Panc1 (cell line): ENCODE results near the gene POLR2A. TPM values are rescaled to one million over a fixed set of nuclear protein-coding genes. Genes with fewer than 3 reads are reported as not detected.

Experiments
- ATAC-seq: fragments of 200-7000 bp; cut with Tn5 transposase; 2 replicates; pipeline ENCODE4 v1.9.1; 2020; ENCODE audit warnings: mild to moderate bottlenecking, moderate library complexity
- BruUV-seq: library from RNA; stranded (reverse); fragments of 400-500 nt; replicated peaks from 2 replicates; lab custom pipeline; 2021; lab: Mats Ljungman, UMichigan
- CTCF ChIA-PET: fragments of 300-600 bp; sonication (Branson Sonifier 250); formaldehyde crosslinking; loops from one replicate; lab custom pipeline; 2022; ENCODE audit warnings: antibody characterized with exemption; lab: Charles Lee
- POLR2A ChIA-PET: fragments of 300-600 bp; sonication (Branson Sonifier 250); formaldehyde crosslinking; loops from one replicate; lab custom pipeline; 2022; ENCODE audit warnings: antibody characterized with exemption; lab: Charles Lee
- DNase-seq: peaks from one replicate; pipeline ENCODE4 v3.0.0-alpha.2; 2010; ENCODE audit warnings: low read depth, low spot score
- H3K27ac ChIP-seq: 2 replicates; pipeline ENCODE4 v1.5.1; 2011; ENCODE audit warnings: mild to moderate bottlenecking, low read length, inconsistent platforms
- H3K27me3 ChIP-seq: fragments of 200-500 bp; sonication (Bioruptor generic); 2 replicates; pipeline ENCODE4 v1.6.0; 2014; ENCODE audit warnings: low read length, inconsistent platforms; ENCODE audit not compliant: control insufficient read depth, insufficient read depth
- H3K36me3 ChIP-seq: fragments of 200-500 bp; sonication (Bioruptor generic); 2 replicates; pipeline ENCODE4 v1.5.1; 2014; ENCODE audit warnings: inconsistent platforms, mild to moderate bottlenecking, low read length, moderate library complexity; ENCODE audit not compliant: control insufficient read depth, insufficient read depth
- H3K4me1 ChIP-seq: 2 replicates; pipeline ENCODE4 v1.5.1; 2011; ENCODE audit warnings: inconsistent platforms, mild to moderate bottlenecking, low read length, moderate library complexity; ENCODE audit not compliant: control insufficient read depth, insufficient read depth
- H3K4me3 ChIP-seq, 2 experiments: 2 replicates each; pipeline ENCODE4 v1.5.1; 2011 to 2012; ENCODE audit warnings: low read depth in 2 of 2, low read length in 2 of 2, mild to moderate bottlenecking in 2 of 2, inconsistent platforms in 1 of 2, moderate library complexity in 1 of 2
- H3K9me3 ChIP-seq: fragments of 200-500 bp; sonication (Bioruptor generic); 2 replicates; pipeline ENCODE4 v1.5.1; 2014; ENCODE audit warnings: low read depth, mild to moderate bottlenecking, inconsistent platforms, low read length, moderate library complexity; ENCODE audit not compliant: control insufficient read depth, insufficient read depth
- POLR2AphosphoS5 ChIP-seq: IDR thresholded peaks from 2 replicates; pipeline ENCODE4 v1.6.1; 2012; ENCODE audit warnings: mild to moderate bottlenecking, low read depth, low read length, moderate library complexity
- SIN3A ChIP-seq: IDR thresholded peaks from 2 replicates; pipeline ENCODE4 v1.6.1; 2012; ENCODE audit warnings: low read depth, mild to moderate bottlenecking, low read length, moderate library complexity, borderline replicate concordance; ENCODE audit not compliant: insufficient read depth
- TCF7L2 ChIP-seq: IDR thresholded peaks from 2 replicates; pipeline ENCODE4 v1.6.1; 2011; ENCODE audit warnings: mild to moderate bottlenecking, low read depth, low read length, inconsistent platforms
- in situ Hi-C: cut with HindIII; loops from 2 replicates; pipeline ENCODE4 v1.10.0; 2016; ENCODE audit warnings: low sequenced_read_pairs, low pct_unique_long_range_greater_than_20kb
- intact Hi-C: fragments of 100-400 bp; cut with micrococcal nuclease; formaldehyde crosslinking; loops from one replicate; pipeline ENCODE4 v1.10.0; 2022; ENCODE audit not compliant: unreplicated experiment
- total RNA-seq: library from RNA; stranded (reverse); gene quantifications from one replicate; pipeline ENCODE4 v1.2.1, GENCODE V29; 2021; ENCODE audit not compliant: unreplicated experiment
- TF ChIP-seq, protein P1 (sequence below): fragments of 450-650 bp; IDR thresholded peaks from 2 replicates; pipeline ENCODE4 v1.5.1; 2017; ENCODE audit warnings: mild to moderate bottlenecking
- TF ChIP-seq, protein P2 (sequence below), 2 experiments: IDR thresholded peaks; 2 replicates each; pipeline ENCODE4 v1.6.1; 2011 to 2012; ENCODE audit warnings: low read depth in 2 of 2, control low read depth in 1 of 2, low read length in 1 of 2, mild to moderate bottlenecking in 1 of 2, moderate library complexity in 1 of 2; ENCODE audit not compliant: insufficient read depth in 1 of 2

Gene POLR2A
- total RNA-seq, 1 experiment from 2014 or later: 181 TPM

DNA sequence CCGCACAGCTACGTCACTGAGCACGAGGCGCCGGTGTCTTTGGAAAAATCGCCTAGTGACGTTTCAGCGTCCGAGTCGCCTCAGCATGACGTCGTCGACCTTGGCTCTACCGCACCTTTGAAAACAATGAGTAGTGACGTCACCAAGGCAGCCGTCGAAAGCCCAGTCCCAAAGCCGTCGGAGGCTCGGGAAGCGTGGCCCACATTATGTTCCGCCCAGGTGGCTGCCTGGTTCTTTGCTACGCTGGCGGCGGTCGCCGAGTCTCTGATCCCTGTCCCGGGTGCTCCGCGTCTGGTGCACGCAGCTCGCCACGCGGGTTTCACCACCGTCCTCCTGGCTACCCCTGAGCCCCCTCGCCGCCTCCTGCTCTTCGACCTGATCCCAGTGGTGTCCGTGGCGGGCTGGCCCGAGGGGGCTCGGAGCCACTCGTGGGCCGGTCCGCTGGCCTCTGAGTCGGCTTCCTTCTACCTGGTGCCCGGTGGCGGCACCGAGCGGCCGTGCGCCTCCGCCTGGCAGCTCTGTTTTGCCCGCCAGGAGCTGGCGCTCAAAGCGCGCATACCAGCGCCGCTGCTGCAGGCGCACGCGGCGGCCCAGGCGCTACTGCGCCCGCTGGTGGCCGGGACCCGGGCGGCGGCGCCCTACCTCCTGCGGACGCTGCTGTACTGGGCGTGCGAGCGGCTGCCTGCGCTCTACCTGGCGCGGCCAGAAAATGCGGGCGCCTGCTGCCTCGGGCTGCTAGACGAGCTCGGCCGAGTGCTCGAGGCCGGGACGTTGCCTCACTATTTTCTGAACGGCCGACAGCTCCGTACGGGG lies 47.4 kb upstream of the POLR2A start:
- ChIA-PET POLR2A (interaction anchor here (0.5 to 1.1 kb wide), 5 partner anchors 8 to 87 kb away, joined by 3 to 4 read pairs (median 4); partner anchors contain the start of gene CHRNB1), CTCF (interaction anchor here (0.6 to 1.9 kb wide), 6 partner anchors 18 to 124 kb away, joined by 3 to 13 read pairs (median 4); partner anchors contain the start of gene TMEM95)
- in situ Hi-C loops (no loop called here), intact Hi-C loops (loop anchor here (10.0 kb wide), 1 partner anchor 82 kb away; the partner anchor contains the start of genes KCTD11 and TMEM95)
- TF ChIP-seq, protein P1, sequence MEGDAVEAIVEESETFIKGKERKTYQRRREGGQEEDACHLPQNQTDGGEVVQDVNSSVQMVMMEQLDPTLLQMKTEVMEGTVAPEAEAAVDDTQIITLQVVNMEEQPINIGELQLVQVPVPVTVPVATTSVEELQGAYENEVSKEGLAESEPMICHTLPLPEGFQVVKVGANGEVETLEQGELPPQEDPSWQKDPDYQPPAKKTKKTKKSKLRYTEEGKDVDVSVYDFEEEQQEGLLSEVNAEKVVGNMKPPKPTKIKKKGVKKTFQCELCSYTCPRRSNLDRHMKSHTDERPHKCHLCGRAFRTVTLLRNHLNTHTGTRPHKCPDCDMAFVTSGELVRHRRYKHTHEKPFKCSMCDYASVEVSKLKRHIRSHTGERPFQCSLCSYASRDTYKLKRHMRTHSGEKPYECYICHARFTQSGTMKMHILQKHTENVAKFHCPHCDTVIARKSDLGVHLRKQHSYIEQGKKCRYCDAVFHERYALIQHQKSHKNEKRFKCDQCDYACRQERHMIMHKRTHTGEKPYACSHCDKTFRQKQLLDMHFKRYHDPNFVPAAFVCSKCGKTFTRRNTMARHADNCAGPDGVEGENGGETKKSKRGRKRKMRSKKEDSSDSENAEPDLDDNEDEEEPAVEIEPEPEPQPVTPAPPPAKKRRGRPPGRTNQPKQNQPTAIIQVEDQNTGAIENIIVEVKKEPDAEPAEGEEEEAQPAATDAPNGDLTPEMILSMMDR: peak; percentile 99
- TF ChIP-seq POLR2AphosphoS5 (peak; percentile 27; the same call in 1 of the 2 replicates), SIN3A (peak; percentile 70; the same call in 1 of the 2 replicates), TCF7L2 (peak; percentile 69)
- TF ChIP-seq, protein P2, sequence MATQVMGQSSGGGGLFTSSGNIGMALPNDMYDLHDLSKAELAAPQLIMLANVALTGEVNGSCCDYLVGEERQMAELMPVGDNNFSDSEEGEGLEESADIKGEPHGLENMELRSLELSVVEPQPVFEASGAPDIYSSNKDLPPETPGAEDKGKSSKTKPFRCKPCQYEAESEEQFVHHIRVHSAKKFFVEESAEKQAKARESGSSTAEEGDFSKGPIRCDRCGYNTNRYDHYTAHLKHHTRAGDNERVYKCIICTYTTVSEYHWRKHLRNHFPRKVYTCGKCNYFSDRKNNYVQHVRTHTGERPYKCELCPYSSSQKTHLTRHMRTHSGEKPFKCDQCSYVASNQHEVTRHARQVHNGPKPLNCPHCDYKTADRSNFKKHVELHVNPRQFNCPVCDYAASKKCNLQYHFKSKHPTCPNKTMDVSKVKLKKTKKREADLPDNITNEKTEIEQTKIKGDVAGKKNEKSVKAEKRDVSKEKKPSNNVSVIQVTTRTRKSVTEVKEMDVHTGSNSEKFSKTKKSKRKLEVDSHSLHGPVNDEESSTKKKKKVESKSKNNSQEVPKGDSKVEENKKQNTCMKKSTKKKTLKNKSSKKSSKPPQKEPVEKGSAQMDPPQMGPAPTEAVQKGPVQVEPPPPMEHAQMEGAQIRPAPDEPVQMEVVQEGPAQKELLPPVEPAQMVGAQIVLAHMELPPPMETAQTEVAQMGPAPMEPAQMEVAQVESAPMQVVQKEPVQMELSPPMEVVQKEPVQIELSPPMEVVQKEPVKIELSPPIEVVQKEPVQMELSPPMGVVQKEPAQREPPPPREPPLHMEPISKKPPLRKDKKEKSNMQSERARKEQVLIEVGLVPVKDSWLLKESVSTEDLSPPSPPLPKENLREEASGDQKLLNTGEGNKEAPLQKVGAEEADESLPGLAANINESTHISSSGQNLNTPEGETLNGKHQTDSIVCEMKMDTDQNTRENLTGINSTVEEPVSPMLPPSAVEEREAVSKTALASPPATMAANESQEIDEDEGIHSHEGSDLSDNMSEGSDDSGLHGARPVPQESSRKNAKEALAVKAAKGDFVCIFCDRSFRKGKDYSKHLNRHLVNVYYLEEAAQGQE (IDR thresholded peaks at IDR 0.05; ENCODE audit: insufficient read depth in 1 of 2, low read depth in 2 of 2, low read length in 1 of 2): no peak
- H3K27me3 ChIP-seq: no peaks in the 10 kb centered on the region
- peak overlapping the region; percentile 64 to 80 for H3K4me3 ChIP-seq
- no peaks in the 10 kb centered on the region for H3K36me3 ChIP-seq
- H3K27ac ChIP-seq: peak overlapping the region; percentile 77
- ATAC-seq (peak; percentile 83), DNase-seq (peak; percentile 91)
- no TSS peak for BruUV-seq
- peaks cover 12% of the 10 kb centered on the region for H3K4me1 ChIP-seq
- no peaks in the 10 kb centered on the region for H3K9me3 ChIP-seq

DNA sequence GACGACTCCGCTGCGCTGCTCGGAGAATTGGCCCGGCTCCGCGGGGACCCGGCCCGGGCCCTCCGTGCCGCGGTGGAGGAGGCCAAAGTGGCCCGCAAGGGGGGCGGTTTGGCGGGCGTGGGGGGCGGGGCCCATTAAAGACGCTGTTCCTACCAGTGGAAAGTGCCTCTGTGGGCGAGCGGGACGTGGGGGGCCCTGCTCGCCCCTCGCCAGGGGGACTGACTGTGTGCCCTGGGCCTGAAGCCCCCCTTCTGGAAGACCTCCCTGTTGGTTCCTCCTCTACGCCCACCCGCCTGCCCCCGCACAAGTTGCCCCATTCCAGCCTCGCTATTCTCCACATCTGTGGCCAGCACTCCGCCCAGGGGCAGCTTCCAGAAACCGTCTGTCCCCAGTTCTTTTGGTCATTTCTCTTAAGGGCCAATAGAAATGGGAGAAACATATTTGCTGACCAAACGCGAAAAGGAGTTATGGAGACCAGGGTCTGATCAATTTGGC lies 46.8 kb upstream of the POLR2A start:
- no peak for DNase-seq
- TF ChIP-seq POLR2AphosphoS5: no peak
- no peak for TF ChIP-seq SIN3A
- TF ChIP-seq TCF7L2: no peak
- ChIA-PET CTCF (interaction anchor here (0.7 to 1.9 kb wide), 4 partner anchors 82 to 123 kb away, joined by 3 to 13 read pairs (median 7); partner anchors contain the start of gene TMEM95), POLR2A (interaction anchor here (0.7 kb wide), 1 partner anchor 8 kb away, joined by 4 read pairs; no protein-coding TSS in a partner anchor)
- Histone ChIP-seq H3K27ac (0 out of 2 replicates have a peak overlapping the region, but pooled peaks have one; percentile 39), H3K9me3 (no peaks in the 10 kb centered on the region), H3K27me3 (no peaks in the 10 kb centered on the region), H3K4me1 (peaks cover 12% of the 10 kb centered on the region), H3K4me3 (peak overlapping the region; percentile 37 to 64), H3K36me3 (no peaks in the 10 kb centered on the region)
- in situ Hi-C loops (no loop called here), intact Hi-C loops (loop anchor here (10.0 kb wide), 1 partner anchor 83 kb away; the partner anchor contains the start of genes KCTD11 and TMEM95)
- no TSS peak for BruUV-seq
- ATAC-seq: no peak
